Activated naive CD4-positive, alpha-beta T cell treated with anti-CD3 and anti-CD28 coated beads, Interleukin-2, amount 50 U/mL, for 72 hours (primary cell): ENCODE measurements around the gene YIPF5. TPM values are rescaled to one million over a fixed set of nuclear protein-coding genes. Genes with fewer than 3 reads are reported as not detected.

Experiments
- ATAC-seq, 2 donors: fragments of 150-1000 bp; cut with Tn5 transposase; 2 replicates each; pipeline ENCODE4 v1.10.0; 2021; ENCODE audit warnings: mild to moderate bottlenecking in 2 of 2, moderate library complexity in 2 of 2
- DNase-seq, 2 donors: peaks; one replicate each; pipeline ENCODE4 v3.0.0; 2021 to 2022; ENCODE audit warnings: low spot score in 2 of 2
- H3K27ac Mint-ChIP-seq, 2 donors: one replicate each; pipeline ENCODE4 v1.8.0; 2022; ENCODE audit warnings: mild to moderate bottlenecking in 2 of 2, mixed read lengths in 2 of 2
- H3K36me3 Mint-ChIP-seq, 2 donors: one replicate each; pipeline ENCODE4 v1.8.0; 2022; ENCODE audit warnings: mixed read lengths in 2 of 2
- H3K9me3 Mint-ChIP-seq, 2 donors: one replicate each; pipeline ENCODE4 v1.8.0; 2022; ENCODE audit warnings: mixed read lengths in 2 of 2
- total RNA-seq, 2 donors: library from RNA; stranded (reverse); gene quantifications; one replicate each; pipeline ENCODE4 v1.2.3, GENCODE V29; 2022

YIPF5 gene
- total RNA-seq, 2 donors from 2014 or later, result 36.6 to 47.8 TPM

- Mint-ChIP-seq H3K36me3 (no peaks in the 10 kb centered on the region), H3K9me3 (no peaks in the 10 kb centered on the region), H3K27ac (no peak overlapping the region)
- ATAC-seq (no peak), DNase-seq (no peak)
Observed at GRCh38 chr5:144141585-144141984, 28.9 kb downstream of the YIPF5 start.

- ATAC-seq (no peak), DNase-seq (no peak)
- H3K36me3 Mint-ChIP-seq, result no peaks in the 10 kb centered on the region
- H3K27ac Mint-ChIP-seq, result no peak overlapping the region
- no peaks in the 10 kb centered on the region for H3K9me3 Mint-ChIP-seq
Observed at GRCh38 chr5:144139586-144139985, 30.9 kb downstream of the YIPF5 start.

GRCh38 chr5:144135113-144135762, 35.2 kb downstream of the YIPF5 start:
- no peak for ATAC-seq

GRCh38 chr5:144134194-144134826, 36.1 kb downstream of the YIPF5 start:
- Mint-ChIP-seq H3K36me3 (no peaks in the 10 kb centered on the region), H3K27ac (no peak overlapping the region), H3K9me3 (no peaks in the 10 kb centered on the region)
- no peak for ATAC-seq
- no peak for DNase-seq

More at GRCh38 chr5:144135113-144135762, 35.2 kb downstream of the YIPF5 start:
- H3K36me3 Mint-ChIP-seq, result no peaks in the 10 kb centered on the region
- no peak overlapping the region for H3K27ac Mint-ChIP-seq
- DNase-seq, result no peak
- H3K9me3 Mint-ChIP-seq, result no peaks in the 10 kb centered on the region

GRCh38 chr5:144133050-144133633, 37.3 kb downstream of the YIPF5 start:
- H3K36me3 Mint-ChIP-seq, result no peaks in the 10 kb centered on the region
- DNase-seq, result no peak
- H3K9me3 Mint-ChIP-seq, result no peaks in the 10 kb centered on the region
- ATAC-seq, result no peak
- H3K27ac Mint-ChIP-seq, result no peak overlapping the region

- H3K27ac Mint-ChIP-seq, result no peak overlapping the region
- ATAC-seq (no peak), DNase-seq (no peak)
- no peaks in the 10 kb centered on the region for H3K36me3 Mint-ChIP-seq
- H3K9me3 Mint-ChIP-seq, result no peaks in the 10 kb centered on the region
Observed at GRCh38 chr5:144131261-144131660, 39.2 kb downstream of the YIPF5 start.

- ATAC-seq, result no peak
- Mint-ChIP-seq H3K36me3 (no peaks in the 10 kb centered on the region), H3K27ac (no peak overlapping the region), H3K9me3 (no peaks in the 10 kb centered on the region)
- no peak for DNase-seq
Observed at GRCh38 chr5:144130306-144130705, 40.2 kb downstream of the YIPF5 start.

- Mint-ChIP-seq H3K27ac (no peak overlapping the region), H3K9me3 (no peaks in the 10 kb centered on the region), H3K36me3 (no peaks in the 10 kb centered on the region)
- ATAC-seq (no peak), DNase-seq (no peak)
Observed at GRCh38 chr5:144128844-144129243, 41.6 kb downstream of the YIPF5 start.

GRCh38 chr5:144126707-144127106, 43.8 kb downstream of the YIPF5 start:
- DNase-seq (no peak), ATAC-seq (no peak)
- no peaks in the 10 kb centered on the region for H3K9me3 Mint-ChIP-seq
- H3K27ac Mint-ChIP-seq, result no peak overlapping the region
- H3K36me3 Mint-ChIP-seq, result no peaks in the 10 kb centered on the region

GRCh38 chr5:144125163-144125726, 45.2 kb downstream of the YIPF5 start:
- Mint-ChIP-seq H3K36me3 (peaks cover 0 to 5% of the 10 kb centered on the region in 2 donors), H3K9me3 (peaks cover 0 to 7% of the 10 kb centered on the region in 2 donors), H3K27ac (no peak overlapping the region)
- DNase-seq (no peak), ATAC-seq (no peak)

- ATAC-seq (no peak), DNase-seq (no peak)
- peaks cover 0 to 10% of the 10 kb centered on the region in 2 donors for H3K9me3 Mint-ChIP-seq
- H3K36me3 Mint-ChIP-seq, result peaks cover 0 to 5% of the 10 kb centered on the region in 2 donors
- no peak overlapping the region for H3K27ac Mint-ChIP-seq
Observed at GRCh38 chr5:144122641-144123040, 47.8 kb downstream of the YIPF5 start.

GRCh38 chr5:144122081-144122480, 48.4 kb downstream of the YIPF5 start:
- peaks cover 0 to 10% of the 10 kb centered on the region in 2 donors for H3K9me3 Mint-ChIP-seq
- no peak for DNase-seq
- H3K27ac Mint-ChIP-seq, result no peak overlapping the region
- H3K36me3 Mint-ChIP-seq, result peaks cover 0 to 5% of the 10 kb centered on the region in 2 donors
- ATAC-seq, result no peak

GRCh38 chr5:144121577-144121976, 48.9 kb downstream of the YIPF5 start:
- H3K9me3 Mint-ChIP-seq, result peaks cover 0 to 10% of the 10 kb centered on the region in 2 donors
- H3K36me3 Mint-ChIP-seq, result peaks cover 0 to 5% of the 10 kb centered on the region in 2 donors
- no peak overlapping the region for H3K27ac Mint-ChIP-seq
- DNase-seq (no peak), ATAC-seq (no peak)

- Mint-ChIP-seq H3K36me3 (peaks cover 0 to 5% of the 10 kb centered on the region in 2 donors), H3K9me3 (peaks cover 0 to 10% of the 10 kb centered on the region in 2 donors), H3K27ac (no peak overlapping the region)
- no peak for ATAC-seq
- DNase-seq, result no peak
Observed at GRCh38 chr5:144120661-144121180, 49.7 kb downstream of the YIPF5 start.

GRCh38 chr5:144117412-144117811, 53.0 kb downstream of the YIPF5 start:
- ATAC-seq (no peak), DNase-seq (no peak)
- H3K27ac Mint-ChIP-seq, result no peak overlapping the region
- H3K9me3 Mint-ChIP-seq, result peaks cover 0 to 10% of the 10 kb centered on the region in 2 donors
- peaks cover 0 to 5% of the 10 kb centered on the region in 2 donors for H3K36me3 Mint-ChIP-seq

GRCh38 chr5:144114571-144114970, 55.9 kb downstream of the YIPF5 start:
- Mint-ChIP-seq H3K9me3 (no peaks in the 10 kb centered on the region), H3K36me3 (no peaks in the 10 kb centered on the region), H3K27ac (no peak overlapping the region)
- no peak for ATAC-seq
- DNase-seq, result no peak
